ENCODE measurements around the gene ZNF775. TPM values are rescaled to one million over a fixed set of nuclear protein-coding genes. Genes with fewer than 3 reads are reported as not detected.

Gene ZNF775
- polyA plus RNA-seq, 1 donor (not counting 4 experiments of a cell fraction or from before 2014, with no cell fraction given) = 1.0 TPM

DNA sequence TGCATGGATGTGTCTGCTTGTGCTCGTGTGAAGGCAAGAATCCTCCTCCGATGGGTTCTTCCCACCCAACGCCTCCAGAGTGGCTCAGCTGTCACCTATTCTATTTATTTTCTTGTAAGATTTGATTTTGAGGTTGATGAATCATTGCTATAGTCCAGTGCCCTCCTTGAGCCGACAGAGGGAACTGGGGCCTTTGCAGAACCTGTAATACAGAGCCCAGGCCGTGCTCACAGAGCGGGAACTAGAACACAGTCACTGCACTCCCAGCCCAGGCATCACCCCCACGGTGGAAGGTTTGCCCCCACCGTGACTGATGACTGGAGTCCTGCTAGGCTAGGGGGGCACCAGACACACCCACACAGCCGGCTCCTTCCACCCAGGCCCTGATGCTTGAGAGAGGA is 39.7 kb upstream of the ZNF775 start:
- Histone ChIP-seq H3K36me3 (ENCODE audit: control insufficient read depth in 2 of 2, extremely low read depth in 1 of 2, insufficient read depth in 2 of 2, low read length in 2 of 2) (no peaks in the 10 kb centered on the region), H3K4me1 (ENCODE audit: control insufficient read depth, extremely low read depth, insufficient read depth, low read length) (no peaks in the 10 kb centered on the region), H3K4me3 (ENCODE audit: control insufficient read depth in 2 of 3, extremely low read depth in 1 of 3, insufficient read depth in 2 of 3, low read depth in 1 of 3, low read length in 3 of 3) (no peak overlapping the region), H3K4me2 (ENCODE audit: control insufficient read depth, extremely low read depth, insufficient read depth, low read depth, low read length) (no peak overlapping the region), H3K79me2 (ENCODE audit: control insufficient read depth, insufficient read depth, low read length) (no peaks in the 10 kb centered on the region), H3K9me3 (ENCODE audit: control insufficient read depth, low read depth, low read length) (no peaks in the 10 kb centered on the region), H2AFZ (ENCODE audit: control insufficient read depth, low read length) (no peak overlapping the region), H3K27me3 (ENCODE audit: control insufficient read depth, extremely low read depth, insufficient read depth, low read length) (peaks cover 47% of the 10 kb centered on the region), H3K9ac (ENCODE audit: control insufficient read depth, extremely low read depth, insufficient read depth, low read length) (no peak overlapping the region), H3K9me1 (ENCODE audit: control insufficient read depth, extremely low read depth, insufficient read depth, low read length) (no peaks in the 10 kb centered on the region), H4K20me1 (ENCODE audit: control insufficient read depth, extremely low read depth, insufficient read depth, low read length) (no peaks in the 10 kb centered on the region), H3K27ac (ENCODE audit: control insufficient read depth, insufficient read depth, low read length) (no peak overlapping the region)
- DNase-seq (ENCODE audit: low read depth, low spot score) (no peak), FAIRE-seq (no peak)
- TF ChIP-seq, protein P1, sequence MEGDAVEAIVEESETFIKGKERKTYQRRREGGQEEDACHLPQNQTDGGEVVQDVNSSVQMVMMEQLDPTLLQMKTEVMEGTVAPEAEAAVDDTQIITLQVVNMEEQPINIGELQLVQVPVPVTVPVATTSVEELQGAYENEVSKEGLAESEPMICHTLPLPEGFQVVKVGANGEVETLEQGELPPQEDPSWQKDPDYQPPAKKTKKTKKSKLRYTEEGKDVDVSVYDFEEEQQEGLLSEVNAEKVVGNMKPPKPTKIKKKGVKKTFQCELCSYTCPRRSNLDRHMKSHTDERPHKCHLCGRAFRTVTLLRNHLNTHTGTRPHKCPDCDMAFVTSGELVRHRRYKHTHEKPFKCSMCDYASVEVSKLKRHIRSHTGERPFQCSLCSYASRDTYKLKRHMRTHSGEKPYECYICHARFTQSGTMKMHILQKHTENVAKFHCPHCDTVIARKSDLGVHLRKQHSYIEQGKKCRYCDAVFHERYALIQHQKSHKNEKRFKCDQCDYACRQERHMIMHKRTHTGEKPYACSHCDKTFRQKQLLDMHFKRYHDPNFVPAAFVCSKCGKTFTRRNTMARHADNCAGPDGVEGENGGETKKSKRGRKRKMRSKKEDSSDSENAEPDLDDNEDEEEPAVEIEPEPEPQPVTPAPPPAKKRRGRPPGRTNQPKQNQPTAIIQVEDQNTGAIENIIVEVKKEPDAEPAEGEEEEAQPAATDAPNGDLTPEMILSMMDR (optimal IDR thresholded peaks at IDR 0.05 in 1 of 3, IDR thresholded peaks at IDR 0.05 in 1 of 3, conservative IDR thresholded peaks at IDR 0.05 in 1 of 3; ENCODE audit: extremely low read depth in 1 of 3, insufficient read depth in 2 of 3, low read length in 3 of 3) = no peak
- no peak for TF ChIP-seq EZH2 (IDR thresholded peaks at IDR 0.05; ENCODE audit: low read length)
- dilution Hi-C loops (cut with MboI; ENCODE audit: extremely low pct_ligation_motif_present, low sequenced_read_pairs) = no loop called here

DNA sequence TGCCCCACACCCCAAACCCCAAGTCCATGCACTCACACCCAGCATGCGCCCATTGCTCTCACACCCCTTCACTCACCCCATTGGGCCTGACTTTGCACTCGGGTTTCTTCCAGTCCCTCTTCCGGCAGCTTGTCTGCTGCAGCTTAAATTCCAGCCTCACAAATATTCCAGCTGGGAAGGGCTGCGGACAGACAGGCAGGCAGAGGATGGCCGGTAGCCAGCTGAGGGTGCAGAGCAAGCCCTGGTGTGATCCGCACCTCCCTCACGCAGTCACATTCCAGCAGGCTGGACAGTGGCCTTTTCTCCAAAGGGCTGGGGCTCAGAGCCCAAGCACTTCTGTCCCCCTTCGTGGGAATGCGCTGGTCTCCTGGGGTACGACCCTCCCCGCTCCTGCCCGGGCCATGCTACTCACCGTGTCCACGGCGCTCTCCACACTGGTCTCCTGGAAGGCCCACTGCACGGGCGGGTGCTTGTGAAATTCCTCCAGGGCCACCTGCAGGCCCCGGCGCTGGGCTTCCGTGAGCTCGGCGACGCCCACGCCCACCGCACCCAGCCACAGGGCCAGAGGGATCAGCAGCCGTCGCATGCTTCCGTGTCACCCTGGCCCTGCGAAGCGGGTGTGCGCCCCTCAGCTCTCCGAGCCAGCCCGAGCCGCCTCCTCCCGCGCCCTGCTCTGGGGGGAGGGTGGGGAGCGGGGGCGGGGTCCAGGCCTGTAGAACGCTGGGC is 38.9 kb upstream of the ZNF775 start:
- H3K4me1 ChIP-seq (ENCODE audit: control insufficient read depth, extremely low read depth, insufficient read depth, low read length) = no peaks in the 10 kb centered on the region
- dilution Hi-C loops (cut with MboI; ENCODE audit: extremely low pct_ligation_motif_present, low sequenced_read_pairs) = no loop called here
- FAIRE-seq (no peak), DNase-seq (ENCODE audit: low read depth, low spot score) (no peak)
- no peak overlapping the region for H3K4me3 ChIP-seq (ENCODE audit: control insufficient read depth in 2 of 3, extremely low read depth in 1 of 3, insufficient read depth in 2 of 3, low read depth in 1 of 3, low read length in 3 of 3)
- H4K20me1 ChIP-seq (ENCODE audit: control insufficient read depth, extremely low read depth, insufficient read depth, low read length) = no peaks in the 10 kb centered on the region
- H3K9ac ChIP-seq (ENCODE audit: control insufficient read depth, extremely low read depth, insufficient read depth, low read length) = no peak overlapping the region
- H3K27me3 ChIP-seq (ENCODE audit: control insufficient read depth, extremely low read depth, insufficient read depth, low read length) = peaks cover 47% of the 10 kb centered on the region
- peak; percentile 84 for TF ChIP-seq EZH2 (IDR thresholded peaks at IDR 0.05; ENCODE audit: low read length)
- TF ChIP-seq, protein P1 (optimal IDR thresholded peaks at IDR 0.05 in 1 of 3, IDR thresholded peaks at IDR 0.05 in 1 of 3, conservative IDR thresholded peaks at IDR 0.05 in 1 of 3; ENCODE audit: extremely low read depth in 1 of 3, insufficient read depth in 2 of 3, low read length in 3 of 3) = no peak
- no peaks in the 10 kb centered on the region for H3K36me3 ChIP-seq (ENCODE audit: control insufficient read depth in 2 of 2, extremely low read depth in 1 of 2, insufficient read depth in 2 of 2, low read length in 2 of 2)
- H3K9me1 ChIP-seq (ENCODE audit: control insufficient read depth, extremely low read depth, insufficient read depth, low read length) = no peaks in the 10 kb centered on the region
- H3K27ac ChIP-seq (ENCODE audit: control insufficient read depth, insufficient read depth, low read length) = no peak overlapping the region
- H3K4me2 ChIP-seq (ENCODE audit: control insufficient read depth, extremely low read depth, insufficient read depth, low read depth, low read length) = no peak overlapping the region
- H3K79me2 ChIP-seq (ENCODE audit: control insufficient read depth, insufficient read depth, low read length) = no peaks in the 10 kb centered on the region
- no peaks in the 10 kb centered on the region for H3K9me3 ChIP-seq (ENCODE audit: control insufficient read depth, low read depth, low read length)
- H2AFZ ChIP-seq (ENCODE audit: control insufficient read depth, low read length) = no peak overlapping the region

All from keratinocyte (primary cell).